Mesendoderm (in vitro differentiated cells): ENCODE measurements around the gene TAPT1.

Source experiments
- DNase-seq: peaks from one replicate; pipeline ENCODE4 v3.0.0; 2013
- H2AK5ac ChIP-seq: 2 replicates; pipeline ENCODE4 v1.6.1; 2013; ENCODE audit warnings: low read length, inconsistent platforms
- H2BK120ac ChIP-seq: 2 replicates; pipeline ENCODE4 v1.6.1; 2013; ENCODE audit warnings: low read depth, mild to moderate bottlenecking, low read length, moderate library complexity, mixed read lengths
- H2BK15ac ChIP-seq: replicated peaks from 2 replicates; pipeline ENCODE4 v1.6.1; 2013; ENCODE audit warnings: low read depth, mild to moderate bottlenecking, moderate library complexity
- H2BK5ac ChIP-seq: 2 replicates; pipeline ENCODE4 v1.6.1; 2013; ENCODE audit warnings: low read length, inconsistent platforms
- H3K18ac ChIP-seq: 2 replicates; pipeline ENCODE4 v1.6.1; 2013; ENCODE audit warnings: mild to moderate bottlenecking, low read length, mixed read lengths
- H3K23ac ChIP-seq: one replicate; pipeline ENCODE4 v1.6.1; 2013; ENCODE audit warnings: low read length
- H3K27ac ChIP-seq: 2 replicates; pipeline ENCODE4 v1.5.1; 2013; ENCODE audit warnings: low read depth, mild to moderate bottlenecking, inconsistent platforms, low read length, moderate library complexity
- H3K27me3 ChIP-seq: 2 replicates; pipeline ENCODE4 v1.6.1; 2013; ENCODE audit warnings: low read length, control low read depth, mild to moderate bottlenecking, inconsistent platforms; ENCODE audit not compliant: insufficient read depth, poor library complexity
- H3K36me3 ChIP-seq: 2 replicates; pipeline ENCODE4 v1.6.1; 2013; ENCODE audit warnings: low read length, inconsistent platforms; ENCODE audit not compliant: control insufficient read depth, insufficient read depth
- H3K4ac ChIP-seq: one replicate; pipeline ENCODE4 v1.6.1; 2013; ENCODE audit warnings: low read depth, mild to moderate bottlenecking, low read length, moderate library complexity
- H3K4me1 ChIP-seq: 2 replicates; pipeline ENCODE4 v1.6.1; 2013; ENCODE audit warnings: low read depth, low read length, inconsistent platforms; ENCODE audit not compliant: control insufficient read depth
- H3K4me2 ChIP-seq: 2 replicates; pipeline ENCODE4 v1.6.1; 2013; ENCODE audit warnings: low read length
- H3K4me3 ChIP-seq: 2 replicates; pipeline ENCODE4 v1.5.1; 2013; ENCODE audit warnings: mild to moderate bottlenecking, low read length
- H3K56ac ChIP-seq: one replicate; pipeline ENCODE4 v1.6.1; 2013; ENCODE audit warnings: low read length
- H3K79me1 ChIP-seq: 2 replicates; pipeline ENCODE4 v1.6.1; 2013; ENCODE audit warnings: low read length, inconsistent platforms
- H3K79me2 ChIP-seq: 2 replicates; pipeline ENCODE4 v1.6.1; 2013; ENCODE audit warnings: mild to moderate bottlenecking, low read length; ENCODE audit not compliant: control insufficient read depth, insufficient read depth
- H3K9ac ChIP-seq: 2 replicates; pipeline ENCODE4 v1.6.1; 2013; ENCODE audit warnings: low read length, inconsistent platforms
- H4K5ac ChIP-seq: one replicate; pipeline ENCODE4 v1.6.1; 2013; ENCODE audit warnings: low read length
- H4K8ac ChIP-seq: one replicate; pipeline ENCODE4 v1.6.1; 2013; ENCODE audit warnings: low read depth, mild to moderate bottlenecking, control low read depth, low read length, moderate library complexity
- WGBS: extraction: QIAGEN DNeasy Blood & Tissue Kit; methylation state at CpG from one replicate; pipeline ENCODE4 v1.1.7; 2013; ENCODE audit warnings: low lambda C conversion rate, missing lambda C conversion rate; ENCODE audit not compliant: insufficient coverage; ENCODE audit errors: extremely low coverage; 5-methylcytosine and 5-hydroxymethylcytosine counted together

Gene TAPT1

DNA sequence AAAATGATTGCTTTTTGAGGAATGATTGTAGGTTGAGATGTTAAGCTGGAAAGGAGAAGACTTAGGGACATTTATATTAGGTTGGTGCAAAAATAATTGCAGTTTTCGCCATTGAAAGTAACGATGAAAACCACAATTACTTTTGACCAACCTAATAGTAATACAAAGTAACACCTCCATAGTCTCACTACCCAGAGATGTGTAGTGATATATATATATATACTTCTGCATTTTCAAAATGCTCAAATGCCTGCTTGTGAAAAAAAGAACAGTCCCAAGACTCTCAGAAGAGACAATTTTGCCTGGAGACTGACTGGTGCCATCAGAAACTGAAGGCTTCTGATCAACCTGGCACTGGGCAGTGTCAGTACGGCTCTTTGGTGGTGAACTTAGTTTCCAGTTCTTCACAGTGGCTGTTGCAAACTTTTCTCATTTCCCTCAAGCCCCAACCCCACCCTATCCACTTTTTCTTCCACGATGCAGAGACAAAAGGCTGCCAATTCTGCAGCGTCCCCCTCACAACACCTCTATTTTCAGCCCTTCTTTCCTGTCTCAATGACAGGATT lies 35.1 kb upstream of the TAPT1 start:
- Histone ChIP-seq H2BK120ac (no peak overlapping the region), H3K56ac (no peak overlapping the region), H3K27me3 (no peaks in the 10 kb centered on the region), H3K4me3 (no peak overlapping the region), H3K79me2 (no peaks in the 10 kb centered on the region), H4K5ac (no peak overlapping the region), H2BK5ac (no peak overlapping the region), H3K4me2 (no peak overlapping the region), H2AK5ac (no peak overlapping the region), H3K27ac (no peak overlapping the region), H3K23ac (no peak overlapping the region), H3K4ac (no peak overlapping the region), H3K9ac (no peak overlapping the region), H3K4me1 (no peaks in the 10 kb centered on the region), H4K8ac (no peak overlapping the region), H3K18ac (no peak overlapping the region), H3K36me3 (no peaks in the 10 kb centered on the region), H2BK15ac (no peak overlapping the region), H3K79me1 (no peaks in the 10 kb centered on the region)
- no CpG with 5 or more reads among the region's 5 CpGs for WGBS
- no peak for DNase-seq

GRCh38 chr4:16259889-16260246 lies 33.6 kb upstream of the TAPT1 start:
- Histone ChIP-seq H2AK5ac (no peak overlapping the region), H3K4me1 (no peaks in the 10 kb centered on the region), H2BK120ac (no peak overlapping the region), H3K18ac (no peak overlapping the region), H3K4me3 (no peak overlapping the region), H3K79me2 (no peaks in the 10 kb centered on the region), H2BK15ac (no peak overlapping the region), H4K5ac (no peak overlapping the region), H3K4ac (no peak overlapping the region), H3K36me3 (no peaks in the 10 kb centered on the region), H2BK5ac (no peak overlapping the region), H3K9ac (no peak overlapping the region), H3K4me2 (no peak overlapping the region), H4K8ac (no peak overlapping the region), H3K23ac (no peak overlapping the region), H3K27me3 (no peaks in the 10 kb centered on the region), H3K56ac (no peak overlapping the region), H3K27ac (no peak overlapping the region), H3K79me1 (no peaks in the 10 kb centered on the region)
- no peak for DNase-seq
- WGBS: no CpG with 5 or more reads among the region's 4 CpGs

DNA sequence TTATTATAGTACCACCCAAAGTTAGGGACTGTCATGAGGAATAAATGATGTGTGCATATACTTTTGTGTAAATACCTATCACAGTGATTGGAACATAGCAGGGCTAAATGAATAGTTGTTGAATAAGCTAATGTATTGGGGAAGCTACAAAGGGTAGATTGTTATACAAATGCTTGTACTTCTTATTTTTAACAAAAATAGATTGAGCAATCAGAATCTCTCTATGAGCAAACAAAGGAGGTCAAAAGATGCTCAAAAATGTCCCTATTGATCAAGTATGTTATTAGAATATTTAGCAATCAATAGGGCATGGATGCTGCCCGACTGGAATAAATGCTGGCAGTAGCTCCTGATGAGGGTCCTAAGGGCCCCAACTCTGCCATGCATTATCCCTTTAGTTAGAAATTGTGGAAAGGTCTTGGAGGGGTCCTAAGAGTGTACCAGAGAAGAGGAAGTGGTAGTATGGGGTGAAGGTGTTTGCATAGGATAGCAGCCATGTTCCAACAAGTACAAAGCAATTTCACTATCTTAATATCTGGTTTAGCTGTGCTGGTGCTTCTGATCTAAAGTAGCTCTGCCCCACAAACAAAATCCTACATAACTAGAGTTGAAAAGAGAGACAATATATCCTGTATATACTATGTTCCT lies 33.1 kb upstream of the TAPT1 start:
- Histone ChIP-seq H3K4ac (no peak overlapping the region), H3K4me1 (no peaks in the 10 kb centered on the region), H2BK15ac (no peak overlapping the region), H3K79me2 (no peaks in the 10 kb centered on the region), H3K4me2 (no peak overlapping the region), H3K23ac (no peak overlapping the region), H2AK5ac (no peak overlapping the region), H4K8ac (no peak overlapping the region), H3K79me1 (no peaks in the 10 kb centered on the region), H3K9ac (no peak overlapping the region), H2BK5ac (no peak overlapping the region), H3K4me3 (no peak overlapping the region), H3K27me3 (no peaks in the 10 kb centered on the region), H3K27ac (no peak overlapping the region), H4K5ac (no peak overlapping the region), H3K18ac (no peak overlapping the region), H3K56ac (no peak overlapping the region), H2BK120ac (no peak overlapping the region), H3K36me3 (no peaks in the 10 kb centered on the region)
- no peak for DNase-seq
- WGBS: no CpG with 5 or more reads among the region's 1 CpG

GRCh38 chr4:16257611-16258010 lies 31.3 kb upstream of the TAPT1 start:
- Histone ChIP-seq H3K27ac (no peak overlapping the region), H3K4ac (no peak overlapping the region), H3K4me3 (no peak overlapping the region), H3K9ac (no peak overlapping the region), H2BK120ac (no peak overlapping the region), H3K27me3 (no peaks in the 10 kb centered on the region), H2BK5ac (no peak overlapping the region), H3K79me2 (no peaks in the 10 kb centered on the region), H4K8ac (no peak overlapping the region), H3K23ac (no peak overlapping the region), H3K4me1 (no peaks in the 10 kb centered on the region), H2AK5ac (no peak overlapping the region), H3K4me2 (no peak overlapping the region), H3K18ac (no peak overlapping the region), H3K79me1 (no peaks in the 10 kb centered on the region), H3K36me3 (no peaks in the 10 kb centered on the region), H3K56ac (no peak overlapping the region), H2BK15ac (no peak overlapping the region), H4K5ac (no peak overlapping the region)
- no peak for DNase-seq
- WGBS: no CpG with 5 or more reads among the region's 2 CpGs

GRCh38 chr4:16256343-16256742 lies 30.1 kb upstream of the TAPT1 start:
- no peak overlapping the region for H4K8ac ChIP-seq

DNA sequence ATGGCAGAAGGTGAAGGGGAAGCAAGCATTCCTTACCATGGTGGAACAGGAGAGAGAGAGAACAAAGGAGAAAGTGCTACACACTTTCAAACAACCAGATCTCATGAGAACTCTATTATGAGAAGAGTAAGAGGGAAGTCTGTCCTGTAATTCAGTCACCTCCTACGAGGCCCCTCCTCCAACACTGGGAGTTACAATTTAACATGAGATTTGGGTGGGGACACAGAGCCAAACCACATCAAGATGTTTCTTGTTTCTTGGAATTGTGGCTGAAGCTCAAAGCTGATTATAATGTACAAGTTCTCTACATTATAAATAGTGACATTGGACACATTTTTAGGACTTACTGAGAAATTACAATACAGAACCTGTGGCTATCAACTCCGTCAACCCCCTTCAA lies 29.5 kb upstream of the TAPT1 start:
- H3K36me3 ChIP-seq: no peaks in the 10 kb centered on the region
- H4K5ac ChIP-seq: no peak overlapping the region
- H3K23ac ChIP-seq: no peak overlapping the region
- H3K27me3 ChIP-seq: no peaks in the 10 kb centered on the region
- H3K4me2 ChIP-seq: no peak overlapping the region
- no peak overlapping the region for H3K4me3 ChIP-seq
- no peak overlapping the region for H3K56ac ChIP-seq
- no peak overlapping the region for H4K8ac ChIP-seq
- H2BK120ac ChIP-seq: no peak overlapping the region
- H3K18ac ChIP-seq: no peak overlapping the region
- H3K4me1 ChIP-seq: no peaks in the 10 kb centered on the region
- WGBS: no CpG with 5 or more reads among the region's 2 CpGs
- no peaks in the 10 kb centered on the region for H3K79me1 ChIP-seq
- H3K27ac ChIP-seq: no peak overlapping the region
- no peak overlapping the region for H2BK5ac ChIP-seq
- H3K9ac ChIP-seq: no peak overlapping the region
- no peak overlapping the region for H2BK15ac ChIP-seq
- no peak for DNase-seq
- H3K4ac ChIP-seq: no peak overlapping the region
- no peaks in the 10 kb centered on the region for H3K79me2 ChIP-seq
- no peak overlapping the region for H2AK5ac ChIP-seq

More at GRCh38 chr4:16256343-16256742, 30.1 kb upstream of the TAPT1 start:
- no peak for DNase-seq
- Histone ChIP-seq H3K4me2 (no peak overlapping the region), H3K23ac (no peak overlapping the region), H2BK120ac (no peak overlapping the region), H3K27ac (no peak overlapping the region), H3K79me2 (no peaks in the 10 kb centered on the region), H3K79me1 (no peaks in the 10 kb centered on the region), H3K36me3 (no peaks in the 10 kb centered on the region), H3K4me3 (no peak overlapping the region), H2BK15ac (no peak overlapping the region), H3K4ac (no peak overlapping the region), H4K5ac (no peak overlapping the region), H3K56ac (no peak overlapping the region), H3K4me1 (no peaks in the 10 kb centered on the region), H2BK5ac (no peak overlapping the region), H3K9ac (no peak overlapping the region), H2AK5ac (no peak overlapping the region), H3K27me3 (no peaks in the 10 kb centered on the region), H3K18ac (no peak overlapping the region)
- no CpG with 5 or more reads among the region's 28 CpGs for WGBS
